HG03135 (cell line): ENCODE results near the gene OR10A3.

Experiments used
- ATAC-seq: cut with Tn5 transposase; IDR thresholded peaks from one replicate; pipeline ENCODE4 v1.9.1; 2021; ENCODE audit warnings: mild to moderate bottlenecking, moderate library complexity; ENCODE audit not compliant: unreplicated experiment

Gene OR10A3

DNA sequence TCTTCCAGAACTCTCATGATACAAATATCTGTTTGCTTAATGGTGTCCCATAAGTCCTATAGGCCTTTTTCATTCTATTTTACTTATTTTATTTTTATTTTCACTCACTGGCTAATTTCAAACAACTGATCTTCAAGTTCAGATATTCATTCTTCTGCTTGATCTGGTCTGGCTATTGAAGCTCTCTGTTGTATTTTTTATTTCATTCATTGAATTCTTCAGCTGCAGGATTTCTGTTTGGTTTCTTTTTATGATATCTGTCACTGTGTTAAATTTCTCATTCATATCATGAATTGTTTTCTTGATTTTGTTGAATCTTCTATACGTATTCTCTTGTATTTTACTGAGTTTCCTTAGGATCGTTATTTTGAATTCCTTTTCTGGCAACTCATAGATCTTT is 2.6 kb upstream of the OR10A3 start:
- no peak for ATAC-seq

DNA sequence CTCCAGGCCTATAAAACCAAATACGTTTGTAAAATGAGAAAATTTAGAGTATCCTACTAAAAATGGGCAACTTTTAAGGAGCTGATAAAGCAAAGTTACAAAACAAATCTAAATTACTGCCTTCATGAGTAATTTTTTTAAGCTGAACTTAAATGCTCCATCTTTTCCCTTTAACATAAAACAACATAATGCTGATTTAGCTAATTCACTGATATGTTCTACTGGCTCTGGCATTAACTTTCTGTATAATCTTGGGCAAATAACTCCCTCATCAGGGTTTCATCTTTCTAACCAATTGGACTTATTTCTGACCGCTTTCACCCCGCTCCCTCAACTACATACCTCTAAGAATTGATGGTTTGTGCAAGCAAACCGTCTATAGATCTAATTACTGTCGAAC is 362 bp downstream of the OR10A3 start:
- ATAC-seq: no peak

DNA sequence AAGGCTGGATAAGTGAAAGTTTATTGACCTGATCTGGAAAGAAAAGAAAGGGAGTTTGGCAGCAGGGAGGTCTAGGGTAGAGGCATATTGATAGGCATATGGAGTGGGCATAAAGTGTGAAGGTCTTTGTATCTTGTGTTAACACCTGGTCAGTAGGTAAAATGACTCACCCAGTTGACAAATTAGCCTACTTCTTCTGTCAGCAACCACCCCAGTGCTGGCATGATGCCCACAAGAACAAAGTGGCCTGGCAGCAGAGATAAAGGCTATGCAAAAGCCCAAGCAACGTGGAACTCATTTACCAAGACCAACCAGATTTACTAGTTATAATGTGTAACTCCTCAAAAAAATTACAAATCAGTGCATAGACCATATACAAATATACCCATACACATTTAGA is 4.9 kb downstream of the OR10A3 start:
- ATAC-seq: no peak

DNA sequence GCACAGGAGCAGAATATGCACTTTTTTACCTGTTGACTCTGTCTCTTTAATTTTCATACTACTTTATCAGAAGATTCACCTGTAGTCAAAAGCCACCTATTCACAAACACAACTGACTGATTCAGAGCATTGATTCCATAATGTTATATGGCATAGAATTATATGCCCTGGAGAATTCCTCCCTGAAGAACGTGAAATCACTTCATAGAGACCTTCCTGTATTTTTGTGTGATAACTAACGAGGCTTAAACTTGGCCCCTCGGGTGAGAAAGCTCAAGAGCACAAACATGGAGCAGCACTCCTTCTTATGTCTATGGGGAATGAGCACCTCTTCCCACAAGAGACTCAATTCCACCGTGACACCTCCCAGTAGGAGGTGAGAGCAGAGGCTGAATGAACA is 10.3 kb downstream of the OR10A3 start, which contains the start of gene OR10A6:
Gene OR10A6 (minus strand): TSS at position 101 of the 400 bp plus-strand sequence. CDS start 2,606 bp downstream, outside the sequence.
- no peak for ATAC-seq

DNA sequence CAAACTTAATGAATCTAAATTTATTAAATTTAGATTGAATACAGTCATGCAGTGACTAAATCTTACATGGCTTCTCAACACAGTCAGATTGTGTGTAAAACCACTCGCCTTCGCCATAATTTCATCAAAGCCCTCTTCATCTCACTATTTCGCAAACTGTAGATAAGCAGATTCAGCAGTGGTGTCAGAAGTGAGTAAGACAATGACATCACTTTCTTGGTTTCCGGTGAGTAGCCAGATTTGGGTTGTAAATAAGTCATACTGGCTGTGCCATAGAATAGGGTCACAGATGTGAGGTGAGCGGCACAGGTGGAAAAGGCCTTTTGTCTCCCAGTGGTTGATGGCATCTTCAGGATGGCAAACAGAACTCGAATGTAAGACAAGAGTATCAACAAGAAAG is 13.9 kb downstream of the OR10A3 start:
- ATAC-seq: no peak

DNA sequence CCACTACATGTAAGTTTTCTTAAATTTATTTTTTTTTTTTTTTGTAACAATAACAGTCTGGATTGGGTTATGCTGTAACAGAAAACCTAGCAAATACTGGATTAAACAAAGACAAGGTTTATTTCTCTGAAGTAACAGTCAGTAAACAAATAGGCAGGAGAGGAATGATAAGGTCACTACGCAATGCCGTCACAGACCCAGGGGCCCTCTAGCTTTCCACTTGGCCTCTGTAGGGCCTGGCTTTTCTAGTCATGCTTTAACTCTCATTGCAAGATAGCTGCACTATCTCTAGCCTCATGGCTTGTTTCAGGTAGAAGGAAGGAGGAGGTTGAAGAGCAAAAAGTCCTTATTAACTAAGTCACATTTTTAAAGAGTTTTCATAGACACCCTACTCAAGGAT is 17.0 kb downstream of the OR10A3 start:
- no peak for ATAC-seq

DNA sequence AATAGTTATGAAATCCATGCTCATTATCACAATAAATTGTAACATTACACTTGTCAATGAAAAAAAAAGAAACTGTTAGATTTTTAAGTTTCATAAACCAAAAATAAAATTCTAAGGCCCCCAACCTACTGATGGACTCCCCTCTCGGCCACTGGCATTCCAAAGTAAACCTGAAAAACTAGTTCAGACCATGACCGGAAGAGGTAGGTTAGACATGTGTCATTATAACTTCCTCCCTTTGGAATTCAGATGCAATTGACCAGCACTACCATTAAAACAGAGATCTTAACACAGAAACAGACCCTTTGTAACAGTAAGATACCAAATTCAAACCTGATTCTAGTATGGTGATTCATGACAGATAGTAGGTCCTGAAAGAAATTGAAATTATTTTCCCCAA is 23.4 kb downstream of the OR10A3 start:
- no peak for ATAC-seq

DNA sequence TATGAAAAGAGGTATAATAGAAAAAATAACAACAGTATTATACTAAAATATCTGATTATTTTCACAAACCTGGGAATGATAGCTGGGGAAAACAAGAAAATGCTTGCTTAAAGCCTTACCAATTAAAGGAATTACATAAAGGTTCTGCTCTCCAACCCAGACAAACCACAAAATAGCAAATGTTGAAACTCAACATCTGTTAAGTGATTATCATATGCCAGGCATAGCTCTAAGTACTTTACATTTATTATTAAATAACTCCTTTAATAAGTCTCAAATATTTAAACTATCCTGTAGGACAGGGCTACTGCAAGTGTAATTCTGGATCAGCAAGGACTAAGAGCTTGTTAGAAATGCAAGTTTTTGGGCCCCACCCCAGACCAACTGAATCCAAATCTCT is 30.5 kb downstream of the OR10A3 start:
- no peak for ATAC-seq

DNA sequence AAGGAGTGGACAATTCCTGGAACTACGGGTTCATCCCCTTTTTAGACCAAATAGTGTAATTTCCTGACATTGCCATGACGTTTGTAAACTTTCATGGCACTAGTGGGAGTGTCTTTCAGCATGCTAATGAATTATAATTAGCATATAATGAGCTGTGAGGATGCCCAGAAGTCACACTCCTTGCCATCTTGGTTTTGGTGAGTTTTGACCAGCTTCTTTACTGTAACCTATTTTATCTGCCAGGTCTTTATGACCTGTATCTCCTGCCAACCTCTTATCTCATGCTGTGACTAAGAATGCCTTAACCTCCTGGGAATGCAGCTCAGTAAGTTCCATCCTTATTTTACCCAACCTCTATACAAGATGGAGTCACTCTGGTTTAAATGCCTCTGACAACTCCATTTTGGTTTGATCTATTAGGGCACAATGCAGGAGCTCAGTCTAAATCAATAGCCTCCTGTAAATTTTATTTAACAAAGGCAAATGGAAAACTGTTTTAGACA is 31.2 kb downstream of the OR10A3 start:
- ATAC-seq: no peak

DNA sequence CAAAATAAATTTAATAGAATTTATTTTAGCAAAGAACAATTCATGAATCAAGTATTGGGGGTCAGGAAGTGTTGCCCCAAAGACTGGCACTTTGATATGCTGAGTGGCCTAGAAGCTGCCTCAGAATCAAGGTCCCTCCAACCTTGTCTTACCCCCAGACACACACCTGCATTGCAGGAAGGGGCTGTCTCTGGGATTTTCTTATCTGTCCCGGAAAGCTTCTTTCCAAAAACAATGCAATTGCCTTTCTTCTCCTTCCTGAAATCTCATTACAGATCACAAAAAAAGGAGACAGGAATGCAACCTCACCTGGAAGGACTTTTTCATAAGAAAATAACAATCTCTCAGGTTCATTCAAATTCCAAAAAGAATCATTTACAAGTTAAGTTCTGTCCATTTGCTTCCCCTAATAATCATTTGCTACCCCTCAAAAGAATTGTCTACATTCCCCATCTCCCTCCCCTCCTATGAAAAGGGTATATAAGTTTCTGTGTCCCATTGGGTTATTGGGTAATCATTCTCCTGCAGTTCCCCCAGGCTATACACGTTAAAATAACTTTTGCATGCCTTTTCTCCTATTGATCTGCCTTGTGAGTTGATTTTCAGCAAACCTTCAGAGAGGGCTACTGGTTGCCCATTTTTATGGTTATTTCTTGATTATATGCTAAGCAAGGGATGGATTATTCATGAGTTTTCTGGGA is 31.8 kb downstream of the OR10A3 start:
- no peak for ATAC-seq

DNA sequence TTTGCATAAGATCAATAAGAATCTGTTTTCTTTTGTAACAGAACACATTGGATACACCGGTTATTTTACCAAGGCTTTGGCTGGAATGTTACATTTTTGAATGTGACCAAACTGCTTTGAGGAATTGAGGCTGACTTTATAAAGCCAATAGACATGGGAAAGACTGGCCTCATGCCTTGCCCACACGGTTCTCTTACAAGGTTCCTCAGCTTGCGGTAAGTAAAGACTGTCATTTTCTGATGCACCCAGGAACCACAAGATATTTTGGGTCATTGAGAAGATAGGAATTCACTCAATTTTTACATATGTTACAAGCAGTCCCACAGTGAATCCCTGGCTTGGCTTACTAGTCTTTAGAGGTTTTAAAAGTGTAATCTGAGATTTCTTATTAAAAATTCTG is 34.4 kb downstream of the OR10A3 start:
- no peak for ATAC-seq

DNA sequence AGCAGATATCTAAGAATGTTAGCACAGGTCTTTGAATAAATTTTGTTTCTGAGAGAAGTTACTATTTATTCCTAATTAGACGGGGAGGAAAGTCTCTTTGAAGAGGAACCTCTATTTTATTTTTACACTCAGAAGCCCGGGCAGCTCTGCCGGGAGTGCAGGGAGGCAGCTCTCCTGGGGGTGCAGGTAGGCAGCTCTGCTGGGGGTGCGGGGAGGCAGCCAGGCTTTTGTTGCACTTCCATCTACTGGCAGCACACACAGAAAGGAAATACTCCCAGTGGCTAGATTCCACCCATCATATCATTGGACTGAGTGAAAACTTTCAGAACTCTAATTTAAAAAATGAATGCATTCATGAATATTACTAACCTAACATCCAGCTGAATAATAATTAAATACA is 35.0 kb downstream of the OR10A3 start:
- ATAC-seq: no peak

DNA sequence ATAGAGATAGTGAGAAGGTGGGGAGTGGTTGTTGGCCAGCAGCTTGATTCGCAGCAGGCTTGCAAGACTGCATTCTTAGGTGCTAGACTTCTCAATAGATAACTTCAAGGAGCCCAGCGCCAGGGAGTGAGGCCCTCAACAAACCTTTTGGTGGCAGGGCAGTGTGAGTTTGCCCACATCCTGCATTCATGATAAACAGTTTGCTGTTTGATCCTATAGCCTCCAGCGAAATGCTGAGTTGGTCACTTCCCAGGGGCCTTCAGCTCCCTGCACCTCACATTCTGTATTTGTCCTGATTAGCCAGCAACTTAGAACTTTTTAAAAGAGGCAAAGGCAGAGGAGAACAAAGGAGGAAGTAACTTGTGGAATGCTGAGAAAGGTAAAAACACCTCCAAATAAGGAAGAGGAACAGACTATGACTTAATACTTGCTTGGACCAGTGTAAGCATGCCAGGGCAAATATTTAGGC is 35.5 kb downstream of the OR10A3 start:
- no peak for ATAC-seq

DNA sequence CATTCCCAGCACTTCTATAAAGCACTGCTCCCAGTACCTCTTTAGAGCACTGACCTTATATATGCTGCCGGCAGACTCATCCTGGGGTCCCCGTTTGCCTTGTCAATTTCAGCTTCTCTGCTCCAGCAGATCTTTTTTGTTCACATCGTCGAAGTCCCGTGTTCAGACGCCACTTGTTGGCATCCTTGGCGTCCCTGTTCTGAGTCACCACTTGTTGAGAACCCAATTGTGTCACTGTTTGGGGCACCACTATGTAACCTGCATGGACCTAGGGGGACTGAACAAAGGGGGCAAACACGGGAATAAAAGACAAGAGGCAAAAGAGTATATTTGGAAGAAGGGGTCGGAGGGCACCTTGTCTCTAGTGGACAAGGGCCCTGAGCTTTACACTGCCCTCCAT is 36.0 kb downstream of the OR10A3 start:
- no peak for ATAC-seq

DNA sequence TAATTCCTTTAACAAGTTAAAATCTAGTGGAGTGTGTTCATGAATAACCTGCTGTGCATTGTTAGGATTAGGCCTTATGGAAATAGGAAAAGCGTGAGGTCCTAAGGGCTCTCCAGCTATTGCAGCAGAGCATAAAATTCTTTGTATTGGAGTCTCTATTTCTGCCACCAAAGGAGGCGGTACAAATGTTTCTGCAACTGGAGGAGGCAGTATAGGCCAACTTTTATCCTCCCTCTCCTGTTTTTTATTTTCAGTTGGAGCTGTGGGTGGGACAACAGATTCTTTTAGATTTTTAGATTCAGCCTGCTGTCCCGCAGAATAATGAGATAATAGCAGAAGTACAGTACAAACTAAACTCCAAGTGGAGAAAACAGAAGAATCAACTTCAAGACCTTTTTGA is 36.6 kb downstream of the OR10A3 start:
- no peak for ATAC-seq

DNA sequence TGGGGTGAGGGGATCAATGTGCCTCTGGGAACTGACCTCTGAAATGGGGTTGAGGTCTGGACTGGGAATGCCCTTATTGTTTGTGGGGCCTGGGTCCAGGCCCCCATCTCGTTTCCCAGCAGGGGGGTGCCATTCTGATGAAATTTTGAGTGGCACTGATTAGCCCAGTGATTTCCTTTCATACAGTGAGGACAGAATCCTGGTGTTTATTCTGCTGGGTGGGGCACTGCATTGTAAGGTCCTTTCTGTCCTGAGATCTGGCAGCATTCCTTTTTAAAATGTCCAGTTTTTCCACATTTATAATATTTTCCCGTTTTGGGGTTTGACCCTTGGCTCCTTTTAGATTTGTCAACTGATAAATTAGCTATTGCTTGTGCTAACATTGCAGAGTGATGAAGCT is 37.6 kb downstream of the OR10A3 start:
- no peak for ATAC-seq

DNA sequence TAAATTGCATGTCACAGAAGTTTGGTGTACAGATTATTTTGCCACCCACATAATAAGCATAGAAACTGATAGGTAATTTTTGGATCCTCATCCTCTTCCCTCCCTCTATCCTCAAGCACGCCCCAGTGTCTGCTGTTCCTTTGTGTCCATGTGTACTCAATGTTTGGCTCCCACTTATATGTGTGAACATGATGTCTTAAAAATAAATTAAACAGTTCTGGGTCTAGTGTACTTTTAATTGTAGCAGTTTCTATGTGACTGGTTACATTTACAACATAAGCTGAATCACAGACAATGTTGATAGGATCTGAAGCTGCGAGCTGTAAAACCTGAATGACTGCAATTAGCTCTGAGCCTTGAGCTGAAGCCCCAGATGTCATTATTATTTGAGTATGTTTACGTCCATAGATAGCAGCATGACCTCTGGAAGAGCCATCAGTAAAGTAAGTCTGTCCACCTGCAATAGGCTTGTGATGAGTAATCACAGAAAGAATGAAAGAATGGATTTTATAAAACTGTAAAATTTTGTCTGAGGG is 40.1 kb downstream of the OR10A3 start:
- ATAC-seq: no peak

DNA sequence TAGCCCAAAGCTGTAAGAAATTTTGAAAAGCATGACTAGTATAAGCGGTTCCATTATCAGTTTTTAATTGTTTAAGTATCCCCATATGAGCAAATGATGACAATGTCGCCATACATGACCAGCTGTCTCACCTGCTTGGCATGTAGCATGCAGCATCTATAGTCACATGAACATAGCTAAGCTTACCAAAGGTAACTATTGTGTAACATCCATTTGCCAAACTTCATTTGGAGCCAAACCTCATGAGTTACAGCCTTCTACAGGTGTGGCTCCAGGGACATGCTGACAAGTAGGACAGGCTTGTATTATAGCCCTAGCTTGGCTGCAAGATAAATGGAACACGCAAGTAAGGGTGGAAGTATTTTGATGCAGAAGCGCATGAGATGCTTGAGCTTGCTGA is 40.8 kb downstream of the OR10A3 start:
- no peak for ATAC-seq

DNA sequence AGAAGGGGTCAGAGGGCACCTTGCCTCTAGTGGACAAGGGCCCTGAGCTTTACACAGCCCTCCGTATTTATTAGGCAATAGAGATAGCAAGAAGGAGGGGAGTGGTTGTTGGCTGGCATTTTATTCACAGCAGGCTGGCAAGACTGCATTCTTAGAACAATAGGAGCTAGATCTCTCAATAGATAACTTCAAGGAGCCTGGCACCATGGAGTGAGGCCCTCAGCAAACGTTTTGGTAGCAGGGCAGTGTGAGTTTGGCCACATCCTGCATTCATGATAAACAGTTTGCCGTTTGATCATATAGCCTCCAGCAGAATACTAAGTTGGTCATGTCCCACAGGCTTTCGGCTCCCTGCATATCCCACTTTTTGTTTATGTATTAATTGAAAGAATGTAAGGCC is 42.1 kb downstream of the OR10A3 start:
- no peak for ATAC-seq

DNA sequence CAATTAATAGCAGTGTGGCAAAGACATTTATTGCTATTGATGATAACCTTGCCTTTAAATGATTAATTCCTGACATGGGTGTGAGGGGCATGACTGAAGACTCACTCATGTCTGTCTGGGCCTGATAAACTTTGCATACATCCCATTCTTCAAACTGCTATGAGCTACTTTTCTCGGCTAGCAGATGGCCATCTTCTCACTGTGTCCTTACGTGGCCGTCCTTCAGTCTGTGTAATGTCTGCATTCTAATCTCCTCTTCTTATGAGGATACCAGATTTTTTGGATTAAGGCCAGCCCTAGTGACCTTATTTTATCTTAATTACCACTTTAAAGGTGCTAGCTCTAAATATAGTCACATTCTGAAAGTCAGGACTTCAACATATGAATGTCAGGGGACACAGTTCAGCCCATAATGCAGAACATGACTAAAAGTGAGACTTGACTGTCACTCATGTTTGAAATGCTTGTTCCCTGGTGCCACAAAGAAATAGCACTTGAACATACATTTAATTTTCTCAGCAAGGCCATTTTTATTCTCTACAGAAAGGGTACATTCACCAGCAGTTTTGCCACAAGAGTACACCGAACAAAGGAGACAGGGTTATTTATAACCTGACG is 42.7 kb downstream of the OR10A3 start:
- ATAC-seq: no peak

DNA sequence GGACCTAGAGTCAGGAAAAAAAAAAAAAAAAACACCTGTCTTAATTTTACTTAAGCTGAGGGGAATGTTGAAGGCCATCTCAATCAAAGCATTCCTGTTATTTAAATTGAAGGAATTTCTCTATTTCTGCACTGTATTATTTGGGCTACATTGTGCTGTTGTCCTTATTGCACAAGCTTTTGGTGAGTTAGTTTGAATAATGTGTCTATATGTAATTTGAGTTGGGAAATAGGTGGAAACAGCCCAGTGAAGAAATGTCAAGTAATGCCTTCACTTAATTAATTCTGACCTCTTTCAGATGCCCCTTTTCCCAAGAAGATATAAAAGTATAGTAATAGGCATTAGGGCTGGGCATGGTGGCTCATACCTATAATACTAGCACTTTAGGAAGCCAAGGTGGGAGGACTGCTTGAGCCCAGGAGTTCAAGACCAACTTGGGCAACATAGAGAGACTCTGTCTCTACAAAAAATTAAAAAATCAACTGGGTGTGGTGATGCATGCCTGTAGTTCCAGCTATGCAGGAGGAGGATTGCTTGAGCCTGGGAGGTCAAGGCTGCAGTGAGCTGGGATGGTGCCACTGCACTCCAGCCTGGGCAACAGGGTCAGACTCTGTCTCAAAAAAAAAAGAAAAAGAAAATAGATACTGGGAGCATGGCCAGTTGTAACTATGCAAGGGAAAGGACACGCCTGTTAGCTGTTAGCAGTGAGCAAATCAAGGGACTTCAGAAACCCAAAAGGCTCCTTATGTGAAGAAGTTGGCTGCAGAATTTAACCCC is 45.3 kb downstream of the OR10A3 start:
- no peak for ATAC-seq

DNA sequence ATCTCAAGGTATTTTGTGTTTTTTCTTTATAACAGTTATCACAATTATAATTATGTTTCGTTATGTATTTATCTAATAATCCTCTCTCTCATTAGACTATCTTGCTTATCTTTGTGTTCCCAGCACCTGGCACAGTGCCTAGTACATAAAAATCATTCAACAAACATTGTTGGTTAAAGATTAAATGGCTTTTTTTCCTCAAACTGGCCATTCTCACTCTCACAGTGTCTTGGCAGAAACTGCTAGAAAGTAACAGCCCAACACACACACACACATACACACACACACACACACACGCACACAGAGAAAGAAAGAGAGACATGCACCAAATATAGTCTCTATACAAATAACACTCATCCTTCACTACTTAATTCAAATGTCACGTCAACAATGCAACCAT is 47.3 kb downstream of the OR10A3 start:
- ATAC-seq: no peak
